Mucosa of descending colon (tissue), 3 donors: ENCODE results near the gene AMFR. TPM values are rescaled to one million over a fixed set of nuclear protein-coding genes. Genes with fewer than 3 reads are reported as not detected.

Source experiments
- ATAC-seq: fragments of 200-7000 bp; cut with Tn5 transposase; one replicate; pipeline ENCODE4 v1.9.1; 2020; ENCODE audit warnings: mild to moderate bottlenecking, moderate library complexity
- DNase-seq, 3 donors: peaks; one replicate each; pipeline ENCODE4 v3.0.0-alpha.2; 2020
- H3K36me3 ChIP-seq: fragments of 200-600 bp; one replicate; pipeline ENCODE4 v1.8.0; 2021; ENCODE audit warnings: low read depth, mild to moderate bottlenecking
- H3K4me1 ChIP-seq: fragments of 200-600 bp; one replicate; pipeline ENCODE4 v1.8.0; 2021; ENCODE audit warnings: low read depth, mild to moderate bottlenecking
- H3K4me3 ChIP-seq: fragments of 200-600 bp; one replicate; pipeline ENCODE4 v1.8.0; 2021; ENCODE audit warnings: mild to moderate bottlenecking
- H3K9me3 ChIP-seq: fragments of 200-600 bp; one replicate; pipeline ENCODE4 v1.8.0; 2021; ENCODE audit warnings: mild to moderate bottlenecking
- CTCF ChIP-seq: fragments of 200-600 bp; IDR thresholded peaks from one replicate; pipeline ENCODE4 v1.8.0; 2022; ENCODE audit warnings: antibody characterized with exemption, mild to moderate bottlenecking
- intact Hi-C, 2 donors: fragments of 100-400 bp; cut with DNase I in 1 of 2; cut with micrococcal nuclease in 1 of 2; formaldehyde crosslinking; loops; one replicate each; pipeline versions ENCODE4 v1.11.0 to v1.11.1; 2022; cut with DNase I, micrococcal nuclease
- total RNA-seq, 3 donors: library from RNA; stranded (reverse); fragmentation: NEBNext Ultra II Directional in 2 of 3; extraction: Animal tissue kit (Norgen Biotek cat#: 25700) in 2 of 3; gene quantifications; one replicate each; pipeline versions ENCODE4 v1.2.1 to v1.2.4, GENCODE V29; 2021 to 2023
- donor health status: DM: no; HTN: no; CAD: no; lungs with moderate emphysema.
- donor health status: DM: no; HTN: no; CAD: no.
- donor health status: DM: no; HTN: yes; CAD: no.

Gene AMFR
- total RNA-seq, 3 donors from 2014 or later: 83.3 to 116 (median 102) TPM

- DNase-seq (peak in 2 of 3 donors; percentile 28 to 44), ATAC-seq (no peak)
- Histone ChIP-seq H3K9me3 (no peaks in the 10 kb centered on the region), H3K4me1 (peaks cover 4% of the 10 kb centered on the region), H3K36me3 (no peaks in the 10 kb centered on the region), H3K4me3 (no peak overlapping the region)
- intact Hi-C loops: no loop called here
- no peak for TF ChIP-seq CTCF
These were observed 67.5 kb downstream of the AMFR start for GRCh38 chr16:56357765-56358322.

GRCh38 chr16:56357241-56357764 is 68.0 kb downstream of the AMFR start:
- DNase-seq: peak in 2 of 3 donors; percentile 19 to 45
- peaks cover 4% of the 10 kb centered on the region for H3K4me1 ChIP-seq
- H3K9me3 ChIP-seq: no peaks in the 10 kb centered on the region
- peak; percentile 8 for ATAC-seq
- H3K4me3 ChIP-seq: no peak overlapping the region
- TF ChIP-seq CTCF: no peak
- H3K36me3 ChIP-seq: no peaks in the 10 kb centered on the region
- intact Hi-C loops: no loop called here

- H3K4me1 ChIP-seq: peaks cover 4% of the 10 kb centered on the region
- H3K9me3 ChIP-seq: no peaks in the 10 kb centered on the region
- TF ChIP-seq CTCF: peak; percentile 80
- no peak overlapping the region for H3K4me3 ChIP-seq
- intact Hi-C loops: no loop called here
- ATAC-seq (peak; percentile 95), DNase-seq (peak; percentile 80 to 84 (median 82))
- H3K36me3 ChIP-seq: no peaks in the 10 kb centered on the region
These were observed 68.8 kb downstream of the AMFR start for GRCh38 chr16:56356276-56357240.

GRCh38 chr16:56355786-56356275 is 69.5 kb downstream of the AMFR start:
- H3K4me3 ChIP-seq: no peak overlapping the region
- intact Hi-C loops: no loop called here
- TF ChIP-seq CTCF: no peak
- ATAC-seq (no peak), DNase-seq (peak in 2 of 3 donors; percentile 27 to 51)
- peaks cover 4% of the 10 kb centered on the region for H3K4me1 ChIP-seq
- H3K36me3 ChIP-seq: no peaks in the 10 kb centered on the region
- no peaks in the 10 kb centered on the region for H3K9me3 ChIP-seq

- H3K4me3 ChIP-seq: no peak overlapping the region
- no peaks in the 10 kb centered on the region for H3K36me3 ChIP-seq
- H3K4me1 ChIP-seq: peaks cover 4% of the 10 kb centered on the region
- DNase-seq (peak in 1 of 3 donors; percentile 10), ATAC-seq (no peak)
- no peaks in the 10 kb centered on the region for H3K9me3 ChIP-seq
- TF ChIP-seq CTCF: no peak
- intact Hi-C loops: no loop called here
These were observed 70.1 kb downstream of the AMFR start for GRCh38 chr16:56355221-56355620.
